Measurements from ENCODE around the gene PDE7B. TPM values are rescaled to one million over a fixed set of nuclear protein-coding genes. Genes with fewer than 3 reads are reported as not detected.

The PDE7B gene
- total and polyA plus RNA-seq, 7 donors: 1.9 to 4.6 (median 2.7) TPM

GRCh38 chr6:135938576-135939207 lies 87.2 kb downstream of the PDE7B start:
- TF ChIP-seq CTCF (IDR thresholded peaks at IDR 0.05): peak; percentile 61
- intact Hi-C loops (cut with DNase I): loop anchor here (5.0 to 10.0 kb wide), 2 partner anchors 404 to 406 kb away; no protein-coding TSS in a partner anchor
- no peaks in the 10 kb centered on the region for H3K9me3 ChIP-seq
- no peaks in the 10 kb centered on the region for H3K36me3 ChIP-seq (ENCODE audit: insufficient read depth in 1 of 2, low read depth in 1 of 2)
- H3K4me1 ChIP-seq: peaks cover 18% of the 10 kb centered on the region
- H3K27me3 ChIP-seq (ENCODE audit: insufficient read depth in 3 of 3, low read length in 2 of 3): no peaks in the 10 kb centered on the region
- WGBS, 3 donors: 25 to 39% (median 26%) methylated on average over 9 of the region's 9 CpGs
- H3K4me3 ChIP-seq: peak overlapping the region; percentile 55
- peak; percentile 89 to 96 (median 92) for ATAC-seq
- peak overlapping the region; percentile 39 for H3K27ac ChIP-seq
- DNase-seq: peak; percentile 26 to 68

- no peaks in the 10 kb centered on the region for H3K9me3 ChIP-seq
- DNase-seq (no peak), ATAC-seq (peak in 2 of 4 donors; percentile 8 to 45)
- H3K4me1 ChIP-seq: peaks cover 18% of the 10 kb centered on the region
- intact Hi-C loops (cut with DNase I): loop anchor here (5.0 to 10.0 kb wide), 2 partner anchors 404 to 407 kb away; no protein-coding TSS in a partner anchor
- peak overlapping the region; percentile 39 for H3K27ac ChIP-seq
- H3K27me3 ChIP-seq (ENCODE audit: insufficient read depth in 3 of 3, low read length in 2 of 3): no peaks in the 10 kb centered on the region
- WGBS, 3 donors: 36 to 55% (median 44%) methylated on average over 7 of the region's 7 CpGs
- H3K4me3 ChIP-seq: peak overlapping the region; percentile 55
- H3K36me3 ChIP-seq (ENCODE audit: insufficient read depth in 1 of 2, low read depth in 1 of 2): no peaks in the 10 kb centered on the region
- TF ChIP-seq CTCF (IDR thresholded peaks at IDR 0.05): no peak
Measured at GRCh38 chr6:135939208-135939591, 87.7 kb downstream of the PDE7B start.

GRCh38 chr6:135940616-135941167 lies 89.2 kb downstream of the PDE7B start:
- H3K9me3 ChIP-seq: no peaks in the 10 kb centered on the region
- no peak overlapping the region for H3K4me3 ChIP-seq
- no peak for TF ChIP-seq CTCF (IDR thresholded peaks at IDR 0.05)
- peaks cover 12% of the 10 kb centered on the region for H3K4me1 ChIP-seq
- H3K36me3 ChIP-seq (ENCODE audit: insufficient read depth in 1 of 2, low read depth in 1 of 2): no peaks in the 10 kb centered on the region
- DNase-seq (no peak), ATAC-seq (no peak)
- no peaks in the 10 kb centered on the region for H3K27me3 ChIP-seq (ENCODE audit: insufficient read depth in 3 of 3, low read length in 2 of 3)
- WGBS, 3 donors: 75 to 91% (median 90%) methylated on average over 5 of the region's 5 CpGs
- intact Hi-C loops (cut with DNase I): no loop called here
- H3K27ac ChIP-seq: no peak overlapping the region

GRCh38 chr6:135941275-135942025 lies 89.9 kb downstream of the PDE7B start:
- Histone ChIP-seq H3K27ac (no peak overlapping the region), H3K4me1 (peaks cover 5% of the 10 kb centered on the region), H3K36me3 (ENCODE audit: insufficient read depth in 1 of 2, low read depth in 1 of 2) (no peaks in the 10 kb centered on the region), H3K27me3 (ENCODE audit: insufficient read depth in 3 of 3, low read length in 2 of 3) (no peaks in the 10 kb centered on the region), H3K4me3 (no peak overlapping the region), H3K9me3 (no peaks in the 10 kb centered on the region)
- ATAC-seq: no peak
- TF ChIP-seq CTCF (IDR thresholded peaks at IDR 0.05): no peak
- DNase-seq: no peak
- intact Hi-C loops (cut with DNase I): no loop called here
- 88 to 95% (median 91%) methylated on average over 1 of the region's 1 CpG for WGBS, 3 donors

Data from psoas muscle (tissue), 8 donors.